NCI-H128 (cell line): Measurements from ENCODE around the gene P2RX4.
"Not testable (repeated sequence)": the region's sequence is repeated elsewhere in the genome, so short reads cannot be mapped to it uniquely, and the experiment has no call there.

Experiments used
- DNase-seq: peaks from one replicate; lab custom pipeline; 2025; ENCODE audit not compliant: unreplicated experiment; lab: John Stamatoyannopoulos, UW

P2RX4 gene

DNA sequence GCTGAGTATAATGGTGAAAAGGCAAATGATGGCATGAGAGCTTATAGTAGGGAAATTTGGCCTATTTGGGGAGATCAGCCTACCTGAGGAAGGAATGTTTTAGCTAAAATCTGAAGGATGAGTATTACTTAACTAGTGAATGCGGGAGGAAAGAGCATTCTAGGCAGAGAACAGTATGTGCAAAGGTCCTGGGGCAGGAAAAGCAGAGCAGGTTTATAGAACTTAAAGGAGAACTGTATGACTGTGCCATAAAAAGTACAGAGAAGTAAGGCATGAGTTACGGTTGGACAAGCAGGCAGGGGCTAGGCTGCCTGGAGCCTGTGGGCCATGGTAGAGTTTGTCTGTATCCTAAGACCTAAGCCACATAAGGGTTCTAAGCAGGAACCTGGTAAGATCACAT, 21.7 kb upstream of the P2RX4 start:
- no peak for DNase-seq

DNA sequence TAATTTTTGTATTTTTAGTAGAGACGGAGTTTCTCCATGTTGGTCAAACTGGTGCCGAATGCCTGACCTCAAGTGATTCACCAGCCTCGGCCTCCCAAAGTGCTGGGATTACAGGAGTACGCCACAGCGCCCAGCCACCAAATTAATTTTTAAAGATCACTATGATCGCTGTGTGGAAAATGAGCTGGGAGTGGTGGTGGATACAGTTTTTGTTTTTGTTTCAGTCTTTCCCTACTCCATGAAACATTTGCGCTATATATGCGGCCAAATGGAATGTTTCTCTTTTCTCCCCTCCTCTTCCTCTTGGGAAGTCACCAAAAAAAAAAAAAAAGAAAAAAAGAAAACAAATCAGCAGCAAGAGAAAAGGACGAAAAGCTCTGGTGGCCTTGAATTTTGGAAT, 20.8 kb upstream of the P2RX4 start:
- DNase-seq = no peak

DNA sequence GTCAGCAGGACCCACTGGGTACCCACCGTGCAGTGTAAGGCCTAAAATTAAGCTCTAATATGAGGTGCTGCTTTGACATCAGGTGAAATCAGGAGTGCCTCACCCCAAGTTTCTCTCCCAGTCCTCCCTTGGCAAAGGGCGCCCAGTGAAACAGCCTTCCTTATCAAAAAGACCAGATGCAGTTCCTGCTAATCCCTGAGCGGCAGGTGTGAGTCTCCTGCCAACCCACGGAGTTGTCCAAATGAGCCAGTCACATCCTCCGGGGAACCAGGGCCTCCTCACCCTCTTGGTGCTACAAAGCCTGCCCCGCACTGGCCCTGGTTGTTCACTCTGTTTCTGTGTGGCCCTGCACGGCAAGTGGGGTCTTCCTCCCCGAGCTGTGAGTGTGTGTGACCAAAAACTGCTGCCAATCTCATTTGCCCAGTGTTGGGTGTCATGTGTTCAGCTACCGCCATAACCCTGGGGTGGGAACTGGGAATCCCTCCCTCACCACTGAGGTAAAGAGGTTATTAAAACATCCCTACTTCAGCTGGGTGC, 20.2 kb upstream of the P2RX4 start:
- DNase-seq = no peak

DNA sequence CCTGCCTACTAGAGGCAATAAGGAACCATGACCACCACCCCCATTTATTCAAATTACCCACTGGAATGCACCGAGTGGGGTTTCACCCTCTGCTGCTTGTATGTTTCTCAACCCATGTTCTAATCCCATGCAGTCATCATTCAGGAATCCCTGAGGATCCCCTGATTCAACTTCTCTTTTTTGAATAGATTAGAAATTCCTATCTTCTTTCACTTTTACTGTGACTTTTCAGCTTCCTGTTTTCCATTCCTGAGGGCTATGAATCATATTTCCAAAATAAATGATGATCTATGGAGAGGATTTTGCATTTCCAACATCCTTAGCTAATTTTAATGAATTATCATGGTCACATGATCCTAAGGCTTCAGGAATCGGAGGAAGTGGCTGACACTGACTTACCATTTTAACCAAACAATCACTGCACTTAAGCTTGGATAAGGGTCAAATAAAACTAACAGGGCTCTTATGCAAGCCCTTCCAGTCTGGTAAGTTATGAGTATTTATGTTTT, 19.4 kb upstream of the P2RX4 start:
- no peak for DNase-seq

DNA sequence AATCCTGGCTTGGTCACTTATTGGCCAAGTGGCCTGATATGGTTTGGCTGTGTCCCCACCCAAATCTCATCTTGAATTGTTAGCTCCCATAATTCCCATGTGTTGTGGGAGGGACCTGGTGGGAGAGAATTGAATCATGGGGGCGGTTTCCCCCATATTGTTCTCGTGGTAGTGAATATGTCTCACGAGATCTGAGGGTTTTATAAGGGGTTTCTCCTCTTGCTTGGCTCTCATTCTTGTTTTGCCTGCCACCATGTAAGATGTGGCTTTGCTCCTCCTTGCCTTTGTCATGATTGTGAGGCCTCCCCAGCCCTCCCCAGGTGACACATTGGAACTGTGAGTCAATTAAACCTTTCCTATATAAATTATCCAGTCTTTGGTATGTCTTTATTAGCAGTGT, 18.8 kb upstream of the P2RX4 start:
- DNase-seq = no peak

DNA sequence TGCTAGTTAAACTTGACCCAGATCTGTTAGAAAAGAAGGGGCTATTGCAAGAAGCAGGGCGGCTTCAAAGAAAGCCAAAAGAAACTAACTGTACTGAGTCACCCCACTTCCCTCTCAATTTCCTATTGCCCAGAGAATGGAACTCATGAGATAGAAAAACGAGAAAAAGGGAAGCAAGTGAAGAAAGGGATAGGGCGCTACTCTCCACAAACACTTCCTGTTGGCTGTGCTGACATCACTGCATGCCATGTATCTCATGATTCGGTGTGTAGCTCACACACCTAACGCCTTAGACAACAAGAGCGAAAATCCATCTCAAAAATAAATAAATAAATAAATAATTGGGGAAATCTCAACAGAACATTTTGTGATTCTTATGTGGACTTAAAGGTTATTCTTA, 13.0 kb upstream of the P2RX4 start:
- no peak for DNase-seq

DNA sequence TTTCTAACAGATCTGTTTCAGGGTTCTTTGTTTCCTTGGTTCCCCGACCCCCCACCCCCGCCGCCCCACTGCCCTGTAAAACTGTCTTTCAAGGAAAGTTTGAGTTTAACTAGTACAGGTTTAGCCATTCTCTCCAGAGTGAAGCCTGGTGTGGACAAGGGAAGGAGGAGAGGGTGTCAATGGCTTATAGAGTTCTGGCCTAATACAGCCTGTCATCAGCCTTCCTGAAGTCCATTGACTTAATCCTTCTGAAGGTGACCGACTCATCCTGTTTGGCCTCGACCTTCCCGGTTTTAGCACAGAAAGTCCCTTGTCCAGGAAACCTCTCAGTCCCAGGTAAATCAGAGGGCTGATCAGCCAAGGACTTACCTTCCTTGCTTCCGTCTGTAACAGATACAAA, 11.0 kb upstream of the P2RX4 start:
- DNase-seq = no peak

DNA sequence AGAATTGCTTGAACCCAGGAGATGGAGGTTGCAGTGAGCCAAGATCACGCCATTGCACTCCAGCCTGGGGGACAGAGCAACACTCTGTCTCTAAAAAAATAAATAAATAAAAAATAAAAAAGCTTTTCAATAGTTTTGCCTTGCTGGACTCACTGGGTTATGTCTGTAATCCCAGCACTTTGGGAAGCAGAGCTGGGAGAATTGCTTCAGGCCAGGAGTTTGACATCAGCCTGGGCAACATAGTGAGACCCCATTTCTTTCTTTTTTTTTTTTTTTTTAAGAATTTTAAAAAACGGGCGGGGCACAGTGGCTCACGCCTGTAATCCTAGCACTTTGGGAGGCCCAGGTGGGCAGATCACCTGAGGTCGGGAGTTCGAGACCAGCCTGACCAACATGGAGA, 8.8 kb upstream of the P2RX4 start:
- not testable (repeated sequence) for DNase-seq

DNA sequence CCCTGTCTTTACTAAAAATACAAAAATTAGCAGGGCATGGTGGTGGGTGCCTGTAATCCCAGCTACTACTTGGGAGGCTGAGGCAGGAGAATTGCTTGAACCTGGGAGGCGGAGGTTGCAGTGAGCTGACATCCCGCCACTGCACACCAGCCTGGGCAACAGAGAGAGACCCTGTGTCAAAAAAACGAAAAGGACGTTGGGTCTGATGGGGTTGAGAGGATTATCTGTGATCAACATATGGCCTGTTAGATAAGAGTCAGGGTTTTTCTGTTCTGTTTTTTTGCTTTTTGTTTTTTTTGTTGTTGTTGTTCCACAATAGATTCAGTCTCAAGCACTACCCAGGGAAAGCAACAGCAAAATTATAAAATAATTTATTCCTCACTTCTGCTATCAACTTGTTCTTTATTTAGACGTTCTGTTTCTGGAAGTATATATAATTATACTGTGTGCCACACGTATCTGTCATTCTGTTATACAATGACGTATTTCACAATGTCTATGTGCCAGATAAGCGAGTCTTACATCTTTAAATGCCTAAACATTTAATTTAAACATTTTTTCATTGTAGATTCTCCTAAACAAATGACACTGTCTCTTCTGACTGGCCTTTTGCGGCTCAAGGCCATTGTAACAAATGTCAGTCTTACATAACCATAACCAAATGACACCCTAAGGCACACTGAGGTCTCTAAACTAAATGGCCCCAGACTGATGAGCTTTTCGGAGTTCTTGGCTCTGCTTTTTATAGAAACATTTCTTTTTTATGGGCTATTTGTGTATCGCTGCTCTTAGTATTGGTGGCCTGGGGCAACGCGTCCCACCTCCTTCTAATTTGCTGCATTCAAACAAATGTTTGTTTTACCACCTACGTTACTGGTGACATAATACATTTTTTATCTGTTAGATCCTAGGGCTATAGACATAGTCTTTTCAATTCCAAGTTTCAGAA, 7.2 kb upstream of the P2RX4 start:
- no peak for DNase-seq

DNA sequence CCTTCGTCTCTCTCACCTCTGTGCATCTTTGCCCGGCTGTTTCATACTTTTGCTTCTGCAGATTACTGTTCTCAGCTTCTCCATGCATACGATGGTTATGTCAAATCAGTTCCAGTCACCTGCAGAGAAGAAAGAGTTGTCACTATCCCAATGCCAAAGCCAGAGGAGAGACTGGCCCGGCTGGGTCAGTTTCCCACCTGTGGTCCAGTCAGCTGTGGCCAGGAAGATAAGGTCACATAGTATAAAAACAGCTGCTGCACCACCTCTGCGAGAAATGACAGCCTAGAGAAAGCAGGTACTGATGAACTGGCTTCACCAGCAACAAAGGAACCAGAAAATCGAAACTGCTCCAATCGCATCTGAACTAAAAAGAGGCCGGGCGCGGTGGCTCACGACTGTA, 6.4 kb upstream of the P2RX4 start:
- no peak for DNase-seq

DNA sequence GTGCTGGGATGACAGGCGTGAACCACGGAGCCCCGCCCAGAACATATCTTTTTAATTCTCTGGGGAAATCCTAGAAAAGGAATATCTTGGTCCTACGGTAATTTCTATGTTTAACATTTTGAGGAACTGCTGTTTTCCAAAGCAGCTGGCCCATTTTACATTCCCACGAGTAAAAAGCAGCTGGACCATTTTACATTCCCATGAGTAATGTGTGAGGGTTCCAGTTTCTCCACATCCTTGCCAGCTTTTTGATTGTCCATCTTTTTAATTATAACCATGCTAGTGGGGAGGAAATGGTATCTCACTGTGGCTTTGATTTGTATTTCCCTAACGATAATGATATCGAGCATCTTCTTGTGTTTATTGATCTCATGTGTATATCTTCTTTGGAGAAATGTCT, 4.4 kb upstream of the P2RX4 start:
- no peak for DNase-seq

DNA sequence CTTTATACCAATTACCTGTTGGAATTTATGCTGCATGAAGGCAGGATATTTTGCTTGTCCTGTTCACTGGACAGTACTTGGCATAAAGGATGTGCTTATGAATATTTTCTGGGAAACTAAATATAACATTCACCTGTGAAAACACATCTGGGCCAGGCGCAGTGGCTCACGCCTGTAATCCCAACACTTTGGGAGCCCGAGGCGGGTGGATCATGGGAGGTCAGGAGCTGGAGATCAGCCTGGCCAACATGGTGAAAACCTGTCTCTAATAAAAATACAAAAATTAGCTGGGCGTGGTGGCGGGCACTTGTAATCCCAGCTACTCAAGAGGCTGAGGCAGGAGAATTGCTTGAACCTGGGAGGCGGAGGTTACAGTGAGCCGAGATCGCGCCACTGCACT, 1.4 kb upstream of the P2RX4 start:
- not testable (repeated sequence) for DNase-seq

DNA sequence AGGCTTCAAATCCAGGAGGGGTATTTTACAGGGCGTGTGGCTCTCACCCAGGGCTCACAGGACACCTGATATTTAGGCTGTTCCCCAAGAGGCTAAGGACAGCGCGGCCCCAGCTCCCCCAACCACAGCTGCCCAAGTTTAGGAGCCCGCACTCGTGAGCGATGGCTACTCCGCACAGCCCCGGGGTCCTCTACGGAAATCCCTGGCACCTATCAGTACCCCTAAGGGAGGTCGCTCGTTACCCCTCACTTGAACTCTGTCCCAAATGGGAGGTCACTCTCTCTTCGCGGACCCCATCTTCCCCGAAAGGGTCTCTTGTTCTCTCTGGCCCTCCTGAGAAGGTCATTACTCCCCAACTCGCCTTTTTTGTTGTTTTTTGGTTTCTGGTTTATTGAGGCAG, 708 bp upstream of the P2RX4 start:
- DNase-seq = no peak

DNA sequence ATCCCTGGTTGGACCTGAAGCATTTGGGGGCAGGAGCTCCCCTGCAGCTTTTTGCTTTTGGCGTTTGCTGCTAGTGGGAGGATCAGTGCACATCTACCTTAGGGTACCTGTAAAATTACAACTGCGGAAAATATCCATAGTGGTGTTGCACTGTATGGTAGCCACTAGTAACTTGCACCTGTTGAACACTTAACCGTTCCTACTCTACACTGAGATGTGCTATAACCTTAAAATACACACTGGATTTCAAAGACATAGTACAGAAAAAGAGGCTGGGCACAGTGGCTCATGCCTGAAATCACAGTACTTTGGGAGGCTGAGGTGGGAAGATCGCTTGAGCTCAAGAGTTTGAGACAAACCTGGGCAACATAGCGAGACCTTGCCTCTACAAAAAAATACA, 2.9 kb downstream of the P2RX4 start:
- DNase-seq = no peak

DNA sequence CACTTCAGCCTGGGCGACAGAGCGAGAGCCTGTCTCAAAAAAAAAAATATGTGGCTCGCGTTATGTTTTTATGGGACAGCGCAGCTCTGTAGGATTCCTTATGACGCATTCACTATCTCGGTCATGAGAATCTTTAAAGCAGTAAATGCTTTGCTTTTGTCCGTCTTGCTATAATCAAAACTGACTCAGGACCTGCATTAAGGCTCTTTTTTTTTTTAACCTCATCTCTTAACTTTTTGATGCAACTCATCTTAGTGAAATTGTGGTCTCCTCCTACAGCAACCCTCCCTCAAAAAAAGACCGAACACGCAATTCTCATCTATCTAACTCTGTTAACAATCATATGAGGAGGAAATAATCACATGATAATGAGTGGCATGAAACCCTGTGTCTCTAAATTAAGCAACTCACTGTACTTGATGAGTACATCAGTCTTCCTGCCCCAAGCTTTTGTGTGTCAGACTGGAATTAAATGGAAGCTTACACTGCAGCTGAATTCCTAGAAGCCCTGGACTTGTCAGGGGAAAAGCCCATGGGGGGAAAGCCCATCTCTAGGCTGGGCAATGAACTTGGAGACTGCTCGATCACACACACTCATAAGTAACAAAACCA, 4.3 kb downstream of the P2RX4 start:
- no peak for DNase-seq

DNA sequence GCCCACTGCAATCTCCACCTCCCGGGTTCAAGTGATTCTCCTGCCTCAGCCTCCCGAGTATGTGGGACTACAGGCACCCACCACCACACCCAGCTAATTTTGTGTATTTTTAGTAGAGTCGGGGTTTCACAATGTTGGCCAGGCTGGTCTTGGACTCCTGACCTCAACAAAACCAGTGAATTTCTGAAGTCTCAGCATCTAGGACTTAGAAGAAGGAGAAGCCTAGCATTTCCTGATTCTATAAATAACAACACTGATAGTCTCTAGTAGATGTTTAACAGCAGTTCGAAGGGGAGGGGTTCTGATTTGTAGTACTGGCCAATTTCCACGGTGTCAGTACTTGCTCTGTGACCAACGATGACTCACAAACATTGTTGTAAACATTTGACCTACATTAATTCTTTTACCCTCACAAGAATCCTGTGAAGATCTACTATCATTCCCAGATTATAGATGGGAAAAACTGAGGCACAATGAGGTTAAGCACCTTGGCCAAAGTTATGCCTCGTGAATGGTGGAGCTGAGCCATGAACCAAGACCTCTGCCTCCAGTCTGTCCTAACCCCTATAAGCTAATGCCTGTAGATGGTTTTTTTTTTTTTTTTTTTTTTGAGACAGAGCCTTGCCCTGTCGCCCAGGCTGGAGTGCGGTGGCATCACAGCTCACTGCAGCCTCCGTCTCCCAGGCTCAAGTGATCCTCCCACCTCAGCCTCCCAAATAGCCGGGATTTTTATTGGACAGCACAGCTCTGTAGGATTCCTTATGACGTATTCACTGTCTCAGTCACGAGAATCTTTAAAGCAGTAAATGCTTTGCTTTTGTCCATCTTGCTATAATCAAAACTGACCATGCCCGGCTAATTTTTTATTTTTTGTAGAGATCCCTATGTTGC, 5.2 kb downstream of the P2RX4 start:
- DNase-seq = no peak

DNA sequence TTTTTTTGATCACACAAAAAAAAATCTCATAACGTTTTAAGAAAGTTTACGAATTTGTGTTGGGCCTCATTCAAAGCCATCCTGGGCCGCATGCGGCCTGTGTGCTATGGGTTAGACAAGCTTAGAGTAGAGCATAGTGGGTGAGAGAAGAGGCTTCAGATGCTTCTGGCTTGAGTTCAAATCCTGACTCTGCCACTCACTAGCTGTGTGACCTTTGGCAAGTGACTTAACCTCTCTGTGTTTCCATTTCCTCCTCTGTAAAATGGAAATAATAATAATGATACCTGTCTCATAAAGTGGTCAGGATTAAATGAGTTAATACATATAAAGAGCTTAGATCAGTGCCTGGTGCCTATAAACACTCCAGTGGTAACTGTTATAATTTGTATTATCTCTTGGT, 6.2 kb downstream of the P2RX4 start:
- DNase-seq = no peak

DNA sequence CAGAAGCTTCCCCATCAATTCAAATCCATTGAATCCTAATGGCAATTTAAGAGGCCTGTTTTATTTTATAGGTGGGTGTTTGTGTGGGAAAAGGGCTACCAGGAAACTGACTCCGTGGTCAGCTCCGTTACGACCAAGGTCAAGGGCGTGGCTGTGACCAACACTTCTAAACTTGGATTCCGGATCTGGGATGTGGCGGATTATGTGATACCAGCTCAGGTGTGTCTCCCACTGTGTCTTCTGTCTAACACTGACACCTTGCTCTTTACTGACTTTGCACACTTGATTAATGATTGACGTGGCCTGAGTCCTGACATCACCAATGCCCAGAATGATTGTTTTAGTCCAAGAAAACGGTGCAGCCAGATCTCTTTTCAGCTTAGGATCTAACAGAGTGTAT, 7.1 kb downstream of the P2RX4 start:
- DNase-seq = no peak

DNA sequence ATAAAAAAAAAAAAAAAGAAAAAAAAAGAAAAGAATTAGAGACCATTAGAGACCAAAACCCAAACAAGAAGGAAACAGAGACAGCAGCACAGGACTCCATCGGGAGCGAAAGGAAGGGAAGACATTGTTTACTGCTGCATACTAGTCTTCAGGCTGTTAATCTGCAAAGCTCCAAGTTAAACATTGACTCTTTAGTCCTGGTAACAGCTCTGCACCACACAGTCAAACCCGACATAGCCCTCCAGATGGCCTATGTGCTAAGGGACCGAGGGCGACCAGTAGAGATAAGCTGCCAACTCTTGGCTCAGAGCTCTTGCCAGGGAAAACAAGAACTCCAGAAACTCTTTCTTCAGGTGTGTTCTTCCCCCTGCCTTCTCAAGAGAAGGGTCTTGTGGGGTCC, 7.8 kb downstream of the P2RX4 start:
- no peak for DNase-seq

DNA sequence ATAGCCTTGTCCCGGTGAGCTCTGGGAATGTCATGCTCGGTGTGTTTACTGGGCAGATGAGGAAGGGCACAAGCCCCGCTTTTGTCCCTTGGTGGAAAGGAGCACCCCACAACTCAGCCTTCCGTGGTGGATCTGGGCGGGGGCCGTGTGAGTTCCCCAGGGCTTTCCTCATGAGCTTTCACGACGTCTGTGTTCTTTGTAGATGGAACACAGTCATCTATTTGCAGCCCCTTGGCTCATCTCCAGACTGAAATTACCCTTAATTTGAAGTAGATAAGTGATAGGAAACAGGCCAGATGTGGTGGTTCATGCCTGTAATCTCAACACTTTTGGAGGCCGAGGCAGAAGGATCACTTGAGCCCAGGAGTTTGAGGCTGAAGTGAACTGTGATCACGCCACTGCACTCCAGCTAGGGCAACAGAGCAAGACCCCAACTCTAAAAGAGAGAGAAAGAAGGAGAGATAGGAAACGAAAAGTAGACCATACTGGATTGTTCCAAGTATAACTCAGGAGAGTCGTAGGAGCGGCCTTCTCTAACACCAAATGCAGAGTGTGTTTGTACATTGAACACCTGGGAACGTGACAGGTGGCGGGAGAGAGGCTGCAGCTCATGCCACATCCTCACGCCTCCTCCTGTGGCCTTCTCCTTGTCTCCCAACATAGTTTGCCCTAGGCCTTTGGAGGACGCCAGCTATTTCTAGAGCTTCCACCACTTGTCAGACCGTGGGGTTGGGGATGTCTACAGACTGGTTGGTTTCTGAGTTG, 8.8 kb downstream of the P2RX4 start:
- DNase-seq = no peak
